GM18861 (cell line): ENCODE data around the gene USP10.

ENCODE experiments used
- ATAC-seq: cut with Tn5 transposase; IDR thresholded peaks from one replicate; pipeline ENCODE4 v1.9.1; 2021; ENCODE audit not compliant: unreplicated experiment

The USP10 gene

DNA sequence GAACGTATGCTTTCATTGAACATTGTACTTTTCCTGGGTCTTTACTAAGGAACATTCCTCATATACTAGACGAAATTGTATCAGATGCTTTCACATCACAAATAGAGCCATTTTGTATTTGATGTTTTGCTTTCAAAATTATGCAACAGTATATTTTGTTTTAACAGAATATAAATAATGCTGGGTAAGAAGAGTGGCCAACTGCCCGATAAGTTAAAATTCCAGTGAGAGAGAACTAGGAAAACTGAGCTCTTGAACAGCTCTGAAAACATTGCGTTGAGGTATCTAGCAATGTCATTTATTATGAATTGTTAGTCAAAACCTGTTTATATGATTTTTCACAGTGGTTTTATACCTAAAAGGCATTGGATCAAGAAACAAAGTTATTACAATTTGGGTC, 50.8 kb downstream of the USP10 start:
- ATAC-seq = no peak

GRCh38 chr16:84751241-84751640, 51.4 kb downstream of the USP10 start:
- ATAC-seq = no peak

DNA sequence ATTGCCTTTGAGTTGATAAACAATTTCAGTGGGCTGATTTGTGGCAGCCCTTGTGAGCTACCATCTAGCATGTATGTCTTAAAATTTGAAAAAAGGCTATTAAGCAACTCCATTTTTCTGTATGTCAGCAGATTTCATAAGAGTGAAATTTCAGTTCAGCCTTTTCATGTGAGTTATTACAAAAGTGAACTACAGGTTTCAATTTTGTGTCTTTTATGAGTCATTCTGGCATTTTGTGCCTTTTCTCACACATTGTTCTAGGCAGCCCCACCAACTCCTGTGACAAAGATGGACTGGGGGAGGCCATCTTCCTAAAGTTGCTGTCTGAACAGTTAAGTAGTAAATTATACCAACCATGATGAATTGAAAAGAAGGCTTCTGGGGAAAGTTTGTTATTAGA, 52.1 kb downstream of the USP10 start:
- ATAC-seq = no peak

- no peak for ATAC-seq
Observed at GRCh38 chr16:84752600-84752999, 52.8 kb downstream of the USP10 start.

DNA sequence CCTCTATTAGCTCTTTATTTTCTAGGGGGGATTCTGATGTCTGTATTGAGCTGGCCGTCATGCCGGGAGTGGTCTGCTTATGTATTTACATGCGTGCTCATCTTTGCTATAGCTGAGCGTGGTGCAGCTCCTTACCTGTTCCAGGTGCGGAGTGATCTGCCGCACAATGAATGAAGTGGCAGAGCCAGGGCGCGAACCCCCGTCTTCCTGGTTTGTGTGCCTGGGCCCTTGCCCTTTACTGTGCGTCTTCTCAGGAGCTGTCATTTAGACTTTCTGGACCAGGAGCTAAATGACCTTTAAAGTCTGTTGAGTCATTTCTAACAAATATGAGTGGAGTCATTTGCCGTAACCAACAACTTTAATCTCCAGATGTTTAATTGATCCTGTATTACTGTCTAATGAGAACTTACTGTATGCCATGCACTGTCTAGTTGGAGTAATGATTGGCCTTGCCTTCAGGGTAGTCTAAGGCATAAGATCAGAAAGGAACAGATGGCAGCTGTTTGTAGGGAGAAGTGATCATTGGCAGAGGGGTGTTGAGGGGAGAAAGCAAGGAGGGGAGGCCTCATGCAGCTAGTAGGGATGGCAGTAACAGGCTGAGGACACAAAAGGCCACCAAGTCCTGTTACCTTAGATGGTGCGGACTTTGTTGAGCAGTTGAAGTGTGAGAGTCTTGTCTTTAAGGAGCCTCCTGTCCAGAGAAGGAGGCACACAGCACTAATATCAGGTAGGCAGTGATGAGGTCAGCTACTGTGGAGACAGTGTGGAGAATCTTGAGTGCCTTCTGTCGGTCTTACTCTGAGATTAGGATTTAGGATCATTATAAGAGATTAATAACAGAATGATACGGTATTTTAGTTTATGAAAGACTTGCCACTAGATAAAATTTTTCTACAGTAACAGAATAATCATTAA, 53.9 kb downstream of the USP10 start:
- no peak for ATAC-seq

DNA sequence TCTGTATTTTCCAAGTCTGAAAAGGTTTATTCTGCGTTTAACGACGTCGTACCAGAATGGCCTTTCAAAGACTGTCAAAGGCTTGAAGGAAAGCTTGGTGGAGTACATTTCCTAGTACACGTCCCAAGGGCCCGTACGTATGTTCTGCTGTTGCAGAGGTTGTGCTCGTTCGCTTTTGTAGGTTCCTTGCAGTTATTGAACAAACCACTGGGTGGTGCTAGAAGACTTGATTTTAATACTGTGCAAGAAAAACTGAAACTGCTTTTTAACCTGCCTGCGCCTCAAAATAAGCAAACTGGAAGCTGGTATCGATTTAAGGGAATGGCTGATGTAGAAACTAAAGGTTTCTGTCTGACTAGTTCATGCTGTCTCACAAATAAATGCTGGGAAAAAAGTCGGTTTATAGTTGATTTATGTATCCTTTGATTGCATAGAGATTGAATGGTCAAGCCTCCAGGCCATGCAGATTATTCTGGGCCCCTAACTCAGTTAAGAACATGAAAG, 54.6 kb downstream of the USP10 start:
- ATAC-seq = peak; percentile 55

DNA sequence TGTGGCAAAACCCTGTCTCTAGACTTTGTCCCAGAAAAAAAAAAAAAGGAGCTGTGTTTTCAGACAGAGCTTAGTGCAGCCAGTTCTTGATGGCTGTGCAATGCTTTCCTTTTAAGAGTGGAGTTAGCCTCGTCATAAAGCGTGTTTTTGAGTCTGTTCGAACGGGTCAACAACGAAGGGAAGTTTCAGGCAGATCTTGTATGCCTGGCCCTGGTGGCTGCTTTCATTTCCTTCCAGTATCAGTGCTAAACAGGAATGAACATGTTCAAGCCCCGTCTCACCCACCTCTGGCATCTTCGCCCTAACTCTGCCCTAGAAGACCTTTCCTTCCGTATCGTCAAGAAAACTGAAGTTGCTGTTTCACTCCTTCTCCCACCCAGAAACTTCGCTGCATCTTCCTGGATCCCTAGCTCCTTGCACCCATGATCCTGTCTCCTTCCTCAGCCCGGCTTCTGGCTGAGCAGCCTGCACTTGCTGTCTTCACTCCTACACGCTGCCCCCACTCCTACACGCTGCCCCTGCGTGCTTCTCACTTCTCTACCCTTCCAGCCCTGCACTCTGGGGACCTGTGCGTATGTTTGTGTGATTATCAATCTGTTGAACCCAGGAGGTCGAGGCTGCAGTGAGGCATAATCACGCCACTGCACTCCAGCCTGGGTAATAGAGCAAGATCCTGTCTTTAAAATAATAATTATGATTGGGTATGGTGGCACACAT, 55.3 kb downstream of the USP10 start:
- no peak for ATAC-seq

DNA sequence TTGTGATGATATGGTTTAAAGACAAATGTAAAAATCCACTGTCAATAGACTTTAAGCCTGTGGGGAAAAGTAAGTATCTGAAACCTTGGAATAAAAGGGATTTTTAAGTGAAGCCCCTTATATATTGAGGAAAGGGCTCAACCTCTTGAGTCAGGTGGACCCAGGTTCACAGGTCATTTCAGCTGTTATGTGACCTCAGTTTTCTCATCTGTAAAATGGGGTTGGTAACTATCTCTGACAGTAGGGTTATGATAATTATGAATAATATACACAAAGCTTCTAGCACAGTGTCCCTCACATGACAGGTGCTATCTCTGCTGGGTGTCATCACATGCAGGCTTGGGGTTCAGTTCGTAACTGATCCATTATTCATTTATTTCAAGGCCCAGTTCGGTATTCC, 57.0 kb downstream of the USP10 start:
- ATAC-seq = no peak

GRCh38 chr16:84758627-84759026, 58.8 kb downstream of the USP10 start:
- no peak for ATAC-seq

- ATAC-seq = no peak
Observed at GRCh38 chr16:84759061-84759460, 59.3 kb downstream of the USP10 start.

DNA sequence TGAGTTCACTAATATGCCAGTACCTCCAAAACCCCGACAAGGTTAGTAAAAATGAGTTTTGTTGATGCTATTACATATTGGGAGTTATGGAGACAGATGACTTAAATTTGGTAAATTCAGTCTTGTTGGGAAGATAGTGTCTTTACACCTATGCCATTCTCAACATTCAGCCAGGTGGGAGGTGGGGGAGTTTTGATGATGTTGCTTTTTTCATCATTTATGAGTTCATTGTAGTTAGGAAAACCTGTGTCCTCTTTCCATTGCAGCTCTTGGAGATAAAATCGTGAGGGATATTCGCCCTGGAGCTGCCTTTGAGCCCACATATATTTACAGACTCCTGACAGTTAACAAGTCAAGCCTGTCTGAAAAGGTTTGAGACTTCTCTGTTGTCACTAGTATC, 60.1 kb downstream of the USP10 start:
- no peak for ATAC-seq

DNA sequence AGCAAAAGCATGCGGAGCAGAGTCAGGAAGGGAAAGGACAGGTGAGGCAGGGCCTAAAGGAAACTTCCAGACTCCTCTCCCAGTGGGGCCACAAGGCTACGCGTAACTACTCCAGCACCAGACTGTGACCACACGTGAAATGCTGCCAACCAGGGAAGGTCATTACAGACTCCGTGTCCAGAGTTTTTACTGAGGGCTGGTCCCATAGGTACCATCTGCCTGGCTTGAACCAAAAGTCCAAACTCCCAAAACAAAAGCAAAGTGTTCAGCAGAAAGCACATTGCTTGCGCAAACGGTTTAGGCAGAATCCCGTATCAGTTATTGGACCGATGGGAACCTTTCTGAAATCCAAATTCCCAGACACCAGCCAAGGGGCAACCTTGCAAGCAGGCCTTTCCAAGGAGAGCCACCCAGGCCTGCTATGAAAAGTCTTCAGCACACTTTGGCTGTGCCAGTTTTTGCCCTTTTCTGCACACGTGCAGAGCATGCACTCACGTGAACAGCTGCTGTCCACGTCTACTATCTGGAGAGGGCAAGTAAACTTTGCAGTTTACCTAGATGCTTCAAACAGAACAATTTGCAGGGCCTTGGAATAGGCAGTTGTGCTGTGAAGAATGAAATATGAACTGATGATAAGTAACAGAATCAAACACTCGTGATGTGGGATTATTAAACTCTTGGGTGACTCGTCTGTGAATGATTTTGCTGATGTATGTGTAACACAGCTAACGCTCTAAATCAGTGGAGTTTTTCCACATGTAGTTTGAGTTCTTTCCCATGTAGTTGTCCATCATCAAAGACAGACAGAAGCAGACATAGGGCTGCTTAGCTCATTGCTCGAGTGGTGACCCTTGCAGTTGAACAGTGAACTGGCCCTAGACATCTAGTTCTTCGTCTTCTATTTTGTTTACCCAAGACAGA, 61.9 kb downstream of the USP10 start:
- no peak for ATAC-seq

- no peak for ATAC-seq
Observed at GRCh38 chr16:84763164-84763563, 63.4 kb downstream of the USP10 start.

GRCh38 chr16:84763629-84764028, 63.8 kb downstream of the USP10 start:
- no peak for ATAC-seq

- no peak for ATAC-seq
Observed at GRCh38 chr16:84764970-84765369, 65.2 kb downstream of the USP10 start.

DNA sequence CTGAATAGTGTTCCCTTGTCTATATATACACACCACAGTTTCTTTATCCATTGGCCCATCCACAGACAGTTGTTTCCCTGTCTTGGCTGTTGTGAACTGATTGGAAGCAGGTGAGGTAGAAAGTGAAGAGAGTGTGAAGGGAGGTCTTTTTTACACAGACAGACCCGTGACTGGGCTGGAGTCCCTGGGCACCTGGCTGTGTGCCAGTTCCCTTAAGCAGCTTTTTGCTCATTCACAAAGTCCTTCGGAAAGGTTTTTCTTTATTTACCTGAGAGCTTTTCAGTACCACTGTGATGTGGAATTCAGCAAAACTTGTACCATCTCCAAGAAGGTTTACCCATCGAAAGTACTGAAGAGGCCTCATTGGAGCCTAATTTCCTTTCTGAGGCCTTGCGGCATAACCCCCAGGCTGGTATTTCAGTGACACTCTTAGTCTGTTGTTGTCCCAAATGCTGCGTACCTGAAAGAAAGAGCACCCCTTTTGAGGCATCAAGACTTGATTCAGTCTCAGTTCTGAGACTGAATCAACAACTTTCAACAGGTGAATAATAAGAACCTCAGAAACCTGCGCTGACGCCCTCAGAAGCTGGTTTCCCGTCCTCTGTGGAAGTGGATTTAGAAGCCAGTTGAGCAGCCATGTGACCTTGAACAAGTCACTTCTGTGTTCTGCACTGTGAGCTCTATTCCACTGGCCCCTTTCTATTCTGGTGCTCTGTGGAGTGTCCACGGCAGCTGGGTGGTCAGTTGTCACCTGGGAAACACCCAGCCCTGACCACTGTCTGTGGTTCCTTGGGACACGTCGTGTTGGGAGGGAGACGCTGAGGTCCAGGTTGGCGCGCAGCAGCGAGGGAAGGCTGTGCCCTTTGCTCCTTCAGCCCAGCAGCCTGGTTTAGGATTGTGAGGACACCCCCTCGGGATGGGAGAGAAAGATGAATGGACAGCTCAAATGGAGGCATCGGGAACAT, 66.1 kb downstream of the USP10 start:
- no peak for ATAC-seq

DNA sequence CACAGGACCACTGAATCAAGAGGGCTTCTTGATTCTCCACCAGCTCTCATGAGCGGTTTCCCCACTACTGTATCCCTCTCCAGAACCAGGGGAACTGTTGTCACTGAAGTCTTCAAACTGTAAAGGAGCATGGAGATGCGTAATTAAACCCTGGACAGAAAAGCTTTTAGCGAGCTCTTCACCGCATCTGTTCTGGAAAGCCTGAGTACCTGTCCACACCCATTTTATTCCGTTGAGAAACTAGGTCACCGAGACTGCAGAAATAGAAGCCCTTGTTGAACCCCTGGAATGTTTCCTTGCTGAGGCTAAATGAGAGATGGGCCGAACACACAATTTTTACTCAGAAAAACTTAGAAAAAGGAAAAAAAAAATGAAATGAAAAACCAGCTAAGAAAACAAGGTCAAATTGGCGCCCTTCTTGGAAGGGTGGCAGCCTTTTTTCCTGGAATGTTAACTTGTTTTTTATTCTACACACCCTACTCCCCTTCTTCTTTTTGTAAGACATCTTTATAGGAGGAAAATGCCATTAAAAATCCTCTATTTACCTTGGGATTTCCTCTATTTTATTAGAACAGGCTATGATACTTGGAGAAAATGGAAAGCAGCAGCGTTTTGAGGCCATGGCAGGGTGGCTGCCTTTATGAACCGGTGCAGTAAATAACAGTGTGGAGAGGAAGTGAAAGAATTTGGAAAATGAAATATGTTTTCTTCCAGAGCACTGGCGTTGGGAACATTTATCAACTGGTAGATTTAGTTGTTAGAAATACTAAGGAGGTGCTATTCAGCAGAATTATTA, 67.4 kb downstream of the USP10 start:
- no peak for ATAC-seq

- no peak for ATAC-seq
Observed at GRCh38 chr16:84768061-84768807, 68.4 kb downstream of the USP10 start.
